Stimulated activated CD8-positive, alpha-beta memory T cell treated with anti-CD3 and anti-CD28 coated beads, Interleukin-2, amount 100 ng/mL, for 48 hours (primary cell): ENCODE results near the gene TSPAN31.

Experiments
- DNase-seq, 2 donors: peaks; one replicate each; pipeline ENCODE4 v3.0.0-alpha.2; 2020; ENCODE audit warnings: low read depth in 2 of 2

The TSPAN31 gene

GRCh38 chr12:57722716-57723629 lies 21.9 kb upstream of the TSPAN31 start:
- no peak for DNase-seq

- no peak for DNase-seq
Observed at GRCh38 chr12:57723630-57723962, 21.2 kb upstream of the TSPAN31 start.

- DNase-seq = no peak
Observed at GRCh38 chr12:57724003-57724935, 20.6 kb upstream of the TSPAN31 start.

- no peak for DNase-seq
Observed at GRCh38 chr12:57724936-57725740, 19.7 kb upstream of the TSPAN31 start.

- DNase-seq = no peak
Observed at GRCh38 chr12:57725851-57726150, 19.0 kb upstream of the TSPAN31 start.

- DNase-seq = no peak
Observed at GRCh38 chr12:57726151-57726883, 18.5 kb upstream of the TSPAN31 start.

GRCh38 chr12:57726884-57727757 lies 17.7 kb upstream of the TSPAN31 start:
- no peak for DNase-seq

- DNase-seq = no peak
Observed at GRCh38 chr12:57727758-57728395, 17.0 kb upstream of the TSPAN31 start.

GRCh38 chr12:57729321-57729844 lies 15.5 kb upstream of the TSPAN31 start:
- no peak for DNase-seq

GRCh38 chr12:57730336-57731067 lies 14.3 kb upstream of the TSPAN31 start:
- DNase-seq = no peak

- DNase-seq = no peak
Observed at GRCh38 chr12:57731411-57732080, 13.3 kb upstream of the TSPAN31 start.

GRCh38 chr12:57732270-57732669 lies 12.6 kb upstream of the TSPAN31 start:
- no peak for DNase-seq

- DNase-seq = no peak
Observed at GRCh38 chr12:57732726-57733593, 11.9 kb upstream of the TSPAN31 start.

GRCh38 chr12:57733928-57734327 lies 10.9 kb upstream of the TSPAN31 start:
- DNase-seq = no peak

- no peak for DNase-seq
Observed at GRCh38 chr12:57734591-57734990, 10.2 kb upstream of the TSPAN31 start.

- no peak for DNase-seq
Observed at GRCh38 chr12:57735198-57735855, 9.5 kb upstream of the TSPAN31 start.
